HG02678 (cell line): ENCODE results near the gene RAB3GAP2.
"Not testable (repeated sequence)": the region's sequence is repeated elsewhere in the genome, so short reads cannot be mapped to it uniquely, and the experiment has no call there.

Source experiments
- ATAC-seq: cut with Tn5 transposase; IDR thresholded peaks from one replicate; pipeline ENCODE4 v1.9.1; 2021; ENCODE audit warnings: mild to moderate bottlenecking, moderate library complexity; ENCODE audit not compliant: unreplicated experiment

Gene RAB3GAP2

DNA sequence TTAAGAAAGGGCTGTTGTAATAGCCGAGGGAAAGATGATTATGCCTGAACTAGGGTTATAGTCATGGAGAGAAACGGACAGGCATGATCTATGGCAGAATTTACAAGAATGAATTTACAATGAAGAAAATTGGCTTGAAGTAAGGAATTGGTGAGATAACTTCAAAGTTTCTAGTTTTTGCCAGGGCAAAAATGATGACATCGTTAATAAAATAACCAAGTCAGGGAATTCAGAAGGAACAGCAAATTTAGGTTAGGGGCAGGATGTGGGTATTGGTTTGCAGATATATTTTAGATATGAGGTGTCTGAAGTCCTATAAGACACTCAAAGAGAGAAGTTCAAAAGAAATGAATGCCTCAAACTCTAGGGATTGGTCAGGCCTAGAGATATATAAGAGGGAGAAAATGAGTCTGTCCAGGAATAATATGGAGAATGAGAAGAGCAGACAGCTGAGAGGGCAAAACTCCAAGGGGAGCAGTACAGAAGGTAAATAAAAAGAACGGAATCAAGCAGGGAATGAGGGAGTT lies 115.6 kb downstream of the RAB3GAP2 start:
- no peak for ATAC-seq

DNA sequence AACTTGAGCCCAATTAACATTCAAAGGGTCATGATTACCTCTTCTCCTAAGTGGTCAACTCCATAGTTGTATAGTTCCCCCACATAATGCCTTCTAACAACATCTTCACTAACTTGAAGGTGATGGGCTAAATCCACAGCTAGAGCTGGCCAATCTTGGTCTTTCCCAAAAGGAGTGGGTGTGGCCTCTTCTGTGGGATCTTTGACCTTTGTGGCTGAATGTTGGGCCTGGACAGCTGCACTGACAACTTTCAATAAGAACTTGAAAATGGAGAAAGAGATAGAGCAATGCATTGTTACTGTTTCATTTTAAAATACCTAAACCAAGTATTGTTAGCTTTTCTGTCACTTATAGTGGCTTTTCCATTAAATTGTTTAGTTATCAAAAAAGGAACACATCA lies 119.1 kb downstream of the RAB3GAP2 start:
- ATAC-seq, result no peak

DNA sequence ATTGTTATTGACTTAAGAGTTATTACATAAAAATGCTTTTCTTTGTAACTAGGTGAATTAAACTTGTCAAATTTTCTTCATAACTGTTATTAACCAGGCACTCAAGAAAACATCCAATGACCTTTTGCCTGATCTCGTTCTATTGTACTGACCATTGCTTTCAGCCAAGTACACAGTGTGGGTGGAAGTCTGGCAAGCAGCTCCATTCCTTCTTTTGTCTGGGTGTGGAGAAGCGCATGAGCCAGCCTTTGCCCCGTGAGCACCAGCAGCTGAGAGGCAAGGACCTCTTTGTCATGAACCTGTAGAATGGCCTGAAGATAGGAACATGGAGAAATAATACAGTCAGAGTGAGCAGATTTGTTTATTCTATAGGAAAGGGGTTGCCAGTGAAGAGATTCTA lies 120.8 kb downstream of the RAB3GAP2 start:
- no peak for ATAC-seq

DNA sequence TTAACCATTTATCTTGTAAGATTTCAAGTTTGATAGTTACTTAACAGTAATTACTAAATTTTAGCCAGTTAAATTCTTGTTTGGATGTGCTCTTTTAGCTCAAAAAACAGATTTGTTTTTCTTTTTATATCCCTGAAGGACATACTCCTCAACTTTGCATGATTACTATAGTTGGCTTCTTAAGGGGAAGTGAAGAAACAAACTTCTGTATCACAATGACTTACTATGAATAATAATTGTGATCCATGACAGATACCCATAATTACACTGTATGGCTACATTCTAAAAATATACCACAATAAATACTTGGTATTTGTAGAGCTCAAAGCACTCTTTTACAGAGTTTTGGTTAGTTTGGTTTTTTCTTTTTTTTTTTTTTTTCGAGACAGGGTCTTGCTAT lies 122.5 kb downstream of the RAB3GAP2 start:
- no peak for ATAC-seq

DNA sequence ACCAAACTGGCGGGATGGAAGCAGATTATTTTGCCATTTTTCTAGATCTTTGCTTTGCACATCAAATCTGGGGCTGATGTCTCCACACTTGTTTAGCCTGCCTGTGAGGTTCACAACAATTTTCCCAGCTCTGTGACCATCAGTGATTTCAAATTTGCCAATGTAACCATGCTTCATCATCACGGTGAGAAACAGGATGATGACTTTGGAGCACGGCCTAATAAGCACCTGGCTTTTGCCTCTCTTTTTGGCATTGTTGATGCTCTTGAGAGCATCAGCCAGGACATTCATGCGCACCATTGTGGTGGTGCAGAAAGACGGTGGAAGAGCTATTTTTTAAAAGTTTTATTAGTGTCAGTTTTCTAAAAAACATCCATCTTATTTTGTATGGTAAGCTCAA lies 128.2 kb downstream of the RAB3GAP2 start:
- ATAC-seq, result no peak

DNA sequence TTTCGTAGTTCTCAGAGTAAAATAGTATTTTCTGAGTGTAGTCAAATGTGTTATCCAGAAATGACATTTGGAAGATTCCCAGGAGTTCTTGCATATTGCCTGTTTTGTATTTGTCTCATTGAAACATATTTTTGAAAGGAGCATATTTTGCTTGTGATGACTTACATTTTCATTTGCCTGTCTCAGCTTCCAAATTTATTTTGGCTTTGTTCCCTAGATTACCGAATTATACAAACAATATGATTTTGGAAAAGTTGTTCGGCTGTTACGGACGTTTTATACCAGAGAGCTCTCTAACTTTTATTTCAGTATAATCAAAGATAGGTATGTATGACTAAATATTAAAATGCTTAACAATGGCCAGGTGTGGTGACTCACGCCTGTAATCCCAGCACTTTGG lies 132.3 kb downstream of the RAB3GAP2 start:
- ATAC-seq, result no peak

DNA sequence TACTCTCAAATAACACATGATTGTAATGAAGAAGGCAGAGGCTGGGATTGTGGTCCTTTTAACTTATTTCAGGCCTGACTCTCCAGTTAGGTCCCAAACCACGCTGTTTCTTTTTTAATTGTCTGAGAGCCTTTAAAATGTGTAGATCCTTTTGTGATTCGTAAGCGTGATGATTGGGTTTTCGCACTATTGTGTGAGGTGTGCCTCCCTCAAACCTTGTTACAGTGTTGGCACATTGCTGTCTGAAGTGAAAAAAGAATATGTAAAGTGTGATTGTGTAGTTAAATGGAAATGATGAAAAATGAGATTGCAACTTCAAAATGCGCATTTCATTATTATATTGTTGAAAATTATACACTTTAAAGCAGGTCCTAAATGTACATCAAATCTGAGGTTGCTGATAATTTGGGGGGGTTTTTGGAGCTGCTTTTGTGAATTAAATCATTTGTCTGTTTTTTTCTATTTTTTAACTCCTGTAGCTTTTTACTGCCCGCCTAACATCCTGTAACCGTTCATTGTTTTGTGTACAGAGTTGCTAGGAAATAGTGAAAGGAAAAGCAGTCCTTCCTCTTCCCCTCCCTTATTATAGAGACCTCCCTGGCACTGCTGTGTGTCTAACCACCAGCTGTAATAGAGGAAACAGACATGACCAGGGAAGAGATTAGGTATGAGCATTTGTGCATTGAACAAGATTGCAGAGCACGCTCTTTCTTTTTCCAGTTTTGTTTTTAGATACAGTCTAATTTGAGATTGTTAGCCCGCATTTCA lies 135.1 kb downstream of the RAB3GAP2 start:
- ATAC-seq, result no peak

DNA sequence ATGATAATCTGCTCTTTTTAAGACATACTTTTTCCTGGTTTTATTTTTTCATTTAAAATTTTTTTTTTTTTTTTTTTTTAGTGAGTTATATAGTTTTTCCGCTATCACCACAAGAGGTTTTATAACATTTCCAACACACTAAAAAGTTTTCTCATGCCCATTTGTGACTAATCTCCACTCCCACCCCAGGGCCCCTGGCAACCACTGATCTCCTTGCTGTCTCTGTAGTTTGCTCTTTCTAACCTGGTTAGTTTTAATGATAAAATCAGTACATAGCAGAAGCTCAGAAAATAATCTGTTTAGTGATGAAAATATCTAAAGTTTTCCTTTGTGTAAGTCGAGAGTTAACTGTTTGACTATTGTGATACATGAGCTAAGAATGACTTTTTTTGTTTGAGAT lies 136.5 kb downstream of the RAB3GAP2 start:
- no peak for ATAC-seq

DNA sequence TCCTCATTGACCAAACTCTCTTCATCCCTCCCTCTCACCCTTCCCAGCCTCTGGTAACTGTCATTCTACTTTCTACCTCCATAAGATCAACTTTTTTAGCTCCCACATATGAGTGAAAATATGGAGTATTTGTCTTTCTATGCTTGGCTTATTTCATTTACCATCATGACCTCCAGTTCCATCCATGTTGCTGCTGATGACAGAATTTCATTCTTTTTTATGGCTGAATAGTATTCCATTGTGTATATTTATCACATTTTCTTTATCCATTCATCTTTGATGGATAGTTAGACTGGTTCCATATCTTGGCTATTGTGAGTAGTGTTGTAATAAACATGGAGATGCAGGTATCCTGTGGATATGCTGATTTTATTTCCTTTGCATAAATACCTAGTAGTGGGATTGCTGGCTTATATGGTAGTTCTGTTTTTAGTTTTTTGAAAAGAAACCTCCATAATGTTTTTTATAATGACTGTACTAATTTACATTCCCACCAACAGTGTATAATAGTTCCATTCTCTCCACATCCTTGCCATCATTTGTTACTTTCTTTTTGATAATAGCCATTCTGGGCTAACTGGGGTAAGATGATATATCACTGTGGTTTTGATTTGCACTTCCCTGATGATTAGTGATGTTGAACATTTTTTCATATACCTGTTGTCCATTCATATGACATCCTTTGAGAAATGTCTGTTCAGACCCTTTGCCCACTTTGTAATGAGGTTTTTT lies 142.6 kb downstream of the RAB3GAP2 start:
- ATAC-seq, result no peak

DNA sequence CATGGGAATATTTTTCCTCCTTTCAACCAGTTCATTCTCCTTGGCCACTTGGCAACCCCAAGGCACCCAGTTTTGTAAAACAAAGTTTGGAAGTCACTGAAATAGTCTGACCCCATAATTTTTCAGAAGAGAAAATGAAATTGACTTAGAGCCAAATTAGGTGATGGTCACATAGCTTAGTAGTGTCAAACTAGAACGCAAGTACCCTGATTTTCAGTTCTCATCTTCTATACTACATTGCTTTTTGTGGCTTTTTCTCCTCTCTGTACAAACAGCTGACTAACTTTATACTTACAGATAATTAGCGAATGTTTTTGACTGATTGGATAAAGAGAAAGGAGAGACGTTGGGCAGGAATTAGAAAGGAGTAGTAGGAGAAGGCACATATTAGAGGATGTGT lies 145.2 kb downstream of the RAB3GAP2 start:
- no peak for ATAC-seq

DNA sequence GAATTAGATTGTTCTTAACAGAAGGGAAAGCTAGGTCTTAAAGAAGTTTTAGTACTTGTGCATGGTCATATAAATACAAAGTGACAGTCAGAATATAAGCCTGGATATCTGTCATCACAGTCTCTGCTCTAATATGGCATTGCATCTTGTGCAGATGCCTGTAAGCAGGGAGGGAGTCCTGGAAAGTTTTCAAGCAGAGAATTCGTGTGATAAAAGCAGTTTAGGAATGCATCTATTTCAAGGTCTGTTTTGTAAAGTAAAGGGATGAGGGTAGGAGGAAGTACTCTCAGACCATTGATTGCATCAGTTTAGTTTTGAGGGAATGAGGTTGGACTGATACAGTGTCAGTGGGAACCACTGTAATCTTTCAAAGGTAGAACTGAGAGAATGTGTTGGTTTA lies 147.7 kb downstream of the RAB3GAP2 start:
- ATAC-seq, result no peak

DNA sequence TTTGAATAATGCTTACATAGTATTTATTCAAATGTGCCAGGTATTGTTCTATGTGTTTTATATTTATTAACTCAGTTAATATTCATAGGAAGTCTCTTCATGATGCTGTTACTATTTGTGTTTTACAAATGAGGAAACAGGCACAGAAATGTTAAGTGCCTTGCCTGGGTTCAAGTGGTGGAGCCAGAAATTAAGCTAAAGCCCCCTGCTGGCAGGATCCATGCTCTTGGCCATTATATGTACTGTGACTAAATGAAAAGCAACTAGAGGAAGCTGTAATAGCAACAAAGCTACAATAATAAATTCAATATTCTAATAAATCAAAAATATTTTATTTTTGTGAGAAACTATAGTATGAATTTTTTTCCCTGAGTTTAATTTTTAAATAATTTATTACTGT lies 148.4 kb downstream of the RAB3GAP2 start:
- ATAC-seq, result no peak

DNA sequence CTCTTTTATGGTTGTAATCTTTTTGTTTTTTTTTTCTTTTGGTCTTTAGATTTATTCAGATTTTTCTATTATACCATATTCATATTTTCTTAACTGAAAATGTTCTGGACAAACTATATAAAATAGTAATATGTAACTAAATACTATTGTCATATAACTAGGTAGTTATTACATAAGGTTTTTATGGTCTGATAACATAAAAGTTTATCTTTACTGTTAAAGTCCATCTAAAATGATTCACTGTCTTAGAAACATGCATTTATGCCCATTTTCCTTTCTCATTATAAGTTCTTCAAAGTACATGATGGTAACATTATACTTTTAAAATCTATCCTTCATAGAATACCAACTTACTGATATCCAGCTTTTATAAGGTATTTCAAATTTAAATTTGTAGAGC lies 149.2 kb downstream of the RAB3GAP2 start:
- ATAC-seq, result no peak

DNA sequence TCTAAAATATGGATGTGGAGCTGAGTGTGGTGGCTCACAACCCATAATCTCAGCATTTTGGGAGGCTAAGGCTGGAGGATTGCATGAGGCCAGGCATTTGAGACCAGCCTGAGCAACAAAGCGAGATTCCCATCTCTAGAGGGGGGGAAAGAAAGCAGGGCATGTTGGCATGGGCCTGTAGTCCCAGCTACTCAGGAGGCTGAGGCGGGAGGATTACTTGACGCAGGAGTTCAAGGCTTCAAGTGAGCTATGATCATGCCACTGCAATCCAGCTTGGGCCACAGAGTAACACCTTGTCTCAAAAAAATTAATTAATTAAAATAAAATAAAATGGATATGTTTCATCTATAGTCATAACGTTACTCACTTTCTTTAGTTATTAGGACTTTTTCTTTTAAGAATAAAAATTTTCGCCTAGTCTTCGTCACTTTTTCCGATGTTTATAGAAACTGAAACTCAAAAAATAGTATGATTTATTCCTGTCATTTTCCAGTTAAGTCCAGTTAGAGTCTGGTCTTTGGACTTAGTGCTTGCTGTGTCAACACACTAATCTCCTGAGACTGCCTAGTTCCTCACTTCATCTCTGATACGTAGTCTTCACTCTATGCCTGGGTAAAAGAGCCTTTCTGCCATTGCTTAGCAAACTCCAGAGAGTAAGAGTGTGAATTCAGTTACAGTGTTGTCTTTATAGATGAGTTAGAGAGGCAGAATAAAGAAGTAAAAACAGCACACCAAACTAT lies 150.3 kb downstream of the RAB3GAP2 start:
- ATAC-seq, result no peak

DNA sequence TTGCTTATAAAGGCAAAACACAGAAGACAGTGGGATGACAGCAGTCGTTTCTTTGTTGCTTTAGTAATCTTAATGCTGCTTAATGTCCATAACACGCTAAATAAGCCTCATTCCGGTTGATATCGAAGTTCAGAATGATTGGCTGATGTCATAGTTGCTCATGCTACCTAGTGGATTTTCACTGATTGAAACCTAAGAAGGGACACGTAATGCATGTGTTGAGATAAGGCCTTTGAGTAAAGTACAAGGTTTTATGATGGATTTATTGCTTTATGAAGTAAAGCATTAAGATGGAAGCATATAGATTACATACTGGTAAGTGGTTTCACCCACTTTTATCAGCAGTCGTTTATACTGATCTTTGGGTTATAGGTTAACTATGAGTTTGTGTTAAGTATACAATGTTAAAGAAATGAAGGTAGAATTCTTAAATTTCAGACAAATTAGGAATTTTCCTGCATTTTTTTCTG lies 153.2 kb downstream of the RAB3GAP2 start:
- ATAC-seq, result no peak

DNA sequence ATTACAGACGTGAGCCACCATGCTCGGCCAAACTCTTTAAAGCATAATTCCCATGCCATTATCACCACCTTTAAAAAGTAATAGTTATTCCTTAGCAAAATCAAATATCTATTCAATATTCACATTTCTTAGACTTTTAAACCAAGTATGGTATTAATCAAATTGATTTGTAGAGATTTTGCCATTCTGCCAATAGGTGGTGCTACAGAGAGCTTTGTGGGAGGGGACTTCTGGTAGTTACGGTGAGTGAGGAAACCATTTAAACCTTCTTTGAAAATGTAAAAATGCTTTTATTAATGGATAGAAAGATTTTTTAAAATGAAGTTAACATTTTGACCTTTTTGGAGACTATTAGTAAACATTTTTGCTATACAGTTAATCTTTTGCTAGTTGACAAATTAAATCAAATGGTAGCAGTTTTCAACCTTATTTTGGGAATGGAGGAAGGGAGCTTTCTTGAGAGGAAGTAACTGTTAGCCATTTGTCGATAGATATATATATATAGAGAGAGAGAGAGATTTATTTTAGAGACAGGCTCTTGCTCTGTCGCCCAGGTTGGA lies 159.0 kb downstream of the RAB3GAP2 start:
- peak; percentile 50 for ATAC-seq

DNA sequence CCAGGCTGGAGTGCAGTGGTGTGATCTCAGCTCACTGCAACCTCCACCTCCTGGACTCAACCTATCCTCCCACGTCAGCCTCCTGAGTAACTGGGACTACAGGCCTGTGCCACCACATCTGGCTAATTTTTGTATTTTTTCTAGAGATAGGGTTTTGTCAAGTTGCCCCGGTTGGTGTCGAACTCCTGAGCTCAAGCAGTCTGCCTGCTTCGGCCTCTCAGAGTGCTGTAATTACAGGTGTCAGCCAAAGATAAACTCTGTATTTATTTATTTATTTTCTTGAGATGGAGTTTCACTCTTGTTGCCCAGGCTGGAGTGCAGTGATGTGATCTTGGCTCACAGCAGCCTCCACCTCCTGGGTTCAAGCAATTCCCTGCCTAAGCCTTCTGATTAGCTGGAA lies 159.7 kb downstream of the RAB3GAP2 start:
- ATAC-seq, result not testable (repeated sequence)

DNA sequence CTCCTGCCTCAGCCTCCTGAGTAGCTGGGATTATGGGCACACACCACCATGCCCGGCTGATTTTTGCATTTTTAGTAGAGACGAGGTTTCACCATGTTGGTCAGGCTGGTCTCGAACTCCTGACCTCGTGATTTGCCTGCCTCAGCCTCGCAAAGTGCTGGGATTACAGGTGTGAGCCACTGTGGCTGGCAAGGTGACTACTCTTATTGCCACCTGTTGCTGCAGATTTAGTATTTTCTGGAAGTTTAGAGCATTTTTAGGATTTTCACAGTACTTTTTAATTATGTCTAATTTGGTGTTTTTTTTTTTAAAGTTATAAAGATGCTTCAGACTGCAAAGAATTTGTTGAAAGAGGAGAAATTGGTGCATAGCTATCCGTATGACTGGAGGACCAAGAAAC lies 161.8 kb downstream of the RAB3GAP2 start:
- not testable (repeated sequence) for ATAC-seq

DNA sequence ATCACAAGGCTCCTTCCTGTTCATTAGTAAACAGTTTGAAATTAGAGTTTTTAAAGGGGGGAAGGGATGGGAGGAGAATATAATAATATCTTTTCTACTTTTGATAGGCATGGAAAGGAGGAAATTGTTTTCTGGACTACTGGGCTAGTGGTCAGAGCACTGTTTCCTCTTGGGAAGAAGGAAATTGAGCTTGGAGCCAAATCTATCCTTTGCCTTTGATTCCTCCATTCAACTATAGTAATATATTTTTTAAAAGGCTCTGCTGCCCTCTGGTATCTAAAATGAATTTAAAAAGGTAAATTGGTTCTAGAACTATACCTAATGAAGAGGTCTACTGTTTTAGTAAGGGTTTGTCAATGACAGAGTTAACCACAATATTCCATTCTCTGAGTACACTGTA lies 172.4 kb downstream of the RAB3GAP2 start:
- no peak for ATAC-seq
